HepG2 (cell line): ENCODE measurements around the gene PLCB2. TPM values are rescaled to one million over a fixed set of nuclear protein-coding genes. Genes with fewer than 3 reads are reported as not detected.
A peak's percentile ranks its signal among the peaks of the same experiment; 100 is the strongest.

Experiments used
- CEBPG ChIP-seq: IDR thresholded peaks from 2 replicates; pipeline ENCODE4 v1.6.1; 2016
- ESRRA ChIP-seq: sonication (generic); formaldehyde crosslinking; IDR thresholded peaks from 2 replicates; pipeline ENCODE4 v1.5.1; 2020; ENCODE audit warnings: mild to moderate bottlenecking, low read depth, missing genetic modification reagents
- ETV6 ChIP-seq: sonication (generic); formaldehyde crosslinking; conservative IDR thresholded peaks from 2 replicates; pipeline ENCODE4 v1.4.0; 2020; ENCODE audit warnings: missing genetic modification reagents
- FOXC1 ChIP-seq: sonication (generic); formaldehyde crosslinking; IDR thresholded peaks from 2 replicates; pipeline ENCODE4 v1.8.0; 2022; ENCODE audit warnings: mild to moderate bottlenecking, missing genetic modification reagents, borderline replicate concordance
- GABPA ChIP-seq, 2 experiments: IDR thresholded peaks; 2 replicates each; pipeline ENCODE4 v1.6.1; 2011 to 2016; ENCODE audit warnings: low read depth in 2 of 2, low read length in 1 of 2, missing biosample characterization in 1 of 2, missing genetic modification characterization in 1 of 2
- HNRNPLL ChIP-seq: fragments of 200-400 bp; formaldehyde crosslinking; IDR thresholded peaks from 2 replicates; pipeline ENCODE4 v1.6.1; 2017; ENCODE audit warnings: mild to moderate bottlenecking, low read depth, low read length; ENCODE audit not compliant: poor library complexity, severe bottlenecking
- KDM1A ChIP-seq: IDR thresholded peaks from 2 replicates; pipeline ENCODE4 v1.6.1; 2016; ENCODE audit warnings: missing compliant biosample characterization
- KDM2A ChIP-seq: sonication (generic); formaldehyde crosslinking; IDR thresholded peaks from 2 replicates; pipeline ENCODE4 v1.4.0; 2020; ENCODE audit warnings: low read depth, missing genetic modification reagents, borderline replicate concordance
- KLF9 ChIP-seq: IDR thresholded peaks from 2 replicates; pipeline ENCODE4 v1.6.1; 2016; ENCODE audit warnings: low read depth
- MLLT10 ChIP-seq: sonication (generic); formaldehyde crosslinking; IDR thresholded peaks from 2 replicates; pipeline ENCODE4 v1.4.0; 2020; ENCODE audit warnings: missing genetic modification reagents
- MTF2 ChIP-seq: sonication (generic); formaldehyde crosslinking; IDR thresholded peaks from 2 replicates; pipeline ENCODE4 v1.5.0; 2020; ENCODE audit warnings: missing genetic modification reagents, borderline replicate concordance
- NRL ChIP-seq: sonication (generic); formaldehyde crosslinking; IDR thresholded peaks from 2 replicates; pipeline ENCODE4 v1.5.0; 2020; ENCODE audit warnings: missing genetic modification reagents, mild to moderate bottlenecking, moderate library complexity, borderline replicate concordance
- RFXAP ChIP-seq: sonication (generic); formaldehyde crosslinking; IDR thresholded peaks from 2 replicates; pipeline ENCODE4 v1.4.0; 2020; ENCODE audit warnings: missing genetic modification reagents, borderline replicate concordance
- TBX2 ChIP-seq: sonication (generic); formaldehyde crosslinking; IDR thresholded peaks from 2 replicates; pipeline ENCODE4 v1.5.0; 2020; ENCODE audit warnings: missing genetic modification reagents, mild to moderate bottlenecking, borderline replicate concordance
- U2AF1 ChIP-seq: fragments of 200-400 bp; formaldehyde crosslinking; optimal IDR thresholded peaks from 2 replicates; pipeline ENCODE3; 2017; ENCODE audit warnings: mild to moderate bottlenecking, low read depth, low read length
- U2AF2 ChIP-seq: fragments of 200-400 bp; formaldehyde crosslinking; IDR thresholded peaks from 2 replicates; pipeline ENCODE4 v1.6.1; 2017; ENCODE audit warnings: low read depth, mild to moderate bottlenecking, low read length
- XRCC5 ChIP-seq: fragments of 200-400 bp; formaldehyde crosslinking; optimal IDR thresholded peaks from 2 replicates; pipeline ENCODE3; 2017; ENCODE audit warnings: mild to moderate bottlenecking, low read length
- ZBTB7B ChIP-seq: sonication (generic); formaldehyde crosslinking; IDR thresholded peaks from 2 replicates; pipeline ENCODE4 v1.4.0; 2020; ENCODE audit warnings: missing genetic modification reagents
- ZEB1 ChIP-seq: IDR thresholded peaks from 2 replicates; pipeline ENCODE4 v1.6.1; 2012; ENCODE audit warnings: mild to moderate bottlenecking, low read depth, inconsistent platforms; ENCODE audit not compliant: insufficient replicate concordance
- ZFX ChIP-seq: sonication (generic); formaldehyde crosslinking; IDR thresholded peaks from 2 replicates; pipeline ENCODE4 v1.4.0; 2020; ENCODE audit warnings: mild to moderate bottlenecking, low read depth, missing genetic modification reagents, moderate library complexity
- ZFY ChIP-seq: sonication (generic); formaldehyde crosslinking; IDR thresholded peaks from 2 replicates; pipeline ENCODE4 v1.4.0; 2020; ENCODE audit warnings: missing genetic modification reagents
- ZNF205 ChIP-seq: IDR thresholded peaks from 2 replicates; pipeline ENCODE4 v1.6.1; 2018; ENCODE audit warnings: missing biosample characterization, missing genetic modification reagents
- ZNF678 ChIP-seq: sonication (generic); formaldehyde crosslinking; IDR thresholded peaks from 2 replicates; pipeline ENCODE4 v1.4.0; 2020; ENCODE audit warnings: mild to moderate bottlenecking, missing genetic modification reagents
- polyA plus RNA-seq, 8 experiments: library from polyadenylated mRNA; depleted of rRNA in 3 of 8; stranded (reverse) in 7 of 8; unstranded in 1 of 8; fragments of >200 nt; fragmentation: Illumina TruSeq in 4 of 8; extraction: Trizol in 4 of 8; gene quantifications; 2 replicates each; pipeline versions ENCODE4 v1.2.1 to v1.2.3, GENCODE V29; 2011 to 2016; ENCODE audit warnings: low read depth in 4 of 8, missing spikeins in 1 of 8, mixed read lengths in 1 of 8; ENCODE audit not compliant: insufficient read depth in 1 of 8
- total RNA-seq, 5 experiments: library from RNA; depleted of rRNA; stranded (reverse); fragments of >200 nt; fragmentation: Illumina TruSeq; extraction: Trizol; gene quantifications; 2 replicates each; pipeline ENCODE4 v1.2.3, GENCODE V29; 2016; ENCODE audit warnings: low read depth in 1 of 5
- TF ChIP-seq, protein P1 (sequence below): sonication (generic); formaldehyde crosslinking; IDR thresholded peaks from 2 replicates; pipeline ENCODE4 v1.4.0; 2020; ENCODE audit warnings: missing genetic modification reagents; ENCODE audit errors: not compliant biosample characterization
- TF ChIP-seq, protein P2 (sequence below): sonication (generic); formaldehyde crosslinking; IDR thresholded peaks from 2 replicates; pipeline ENCODE4 v1.8.0; 2022; ENCODE audit warnings: missing genetic modification reagents, mild to moderate bottlenecking, borderline replicate concordance
- TF ChIP-seq, protein P3 (sequence below): IDR thresholded peaks from 2 replicates; pipeline ENCODE4 v1.6.1; 2016; ENCODE audit warnings: mild to moderate bottlenecking

The PLCB2 gene
- total and polyA plus RNA-seq, 2 of the 13 experiments (the other 11 are each of a cell fraction or from before 2014, with no cell fraction given) = 0.11 TPM; not detected in 1

DNA sequence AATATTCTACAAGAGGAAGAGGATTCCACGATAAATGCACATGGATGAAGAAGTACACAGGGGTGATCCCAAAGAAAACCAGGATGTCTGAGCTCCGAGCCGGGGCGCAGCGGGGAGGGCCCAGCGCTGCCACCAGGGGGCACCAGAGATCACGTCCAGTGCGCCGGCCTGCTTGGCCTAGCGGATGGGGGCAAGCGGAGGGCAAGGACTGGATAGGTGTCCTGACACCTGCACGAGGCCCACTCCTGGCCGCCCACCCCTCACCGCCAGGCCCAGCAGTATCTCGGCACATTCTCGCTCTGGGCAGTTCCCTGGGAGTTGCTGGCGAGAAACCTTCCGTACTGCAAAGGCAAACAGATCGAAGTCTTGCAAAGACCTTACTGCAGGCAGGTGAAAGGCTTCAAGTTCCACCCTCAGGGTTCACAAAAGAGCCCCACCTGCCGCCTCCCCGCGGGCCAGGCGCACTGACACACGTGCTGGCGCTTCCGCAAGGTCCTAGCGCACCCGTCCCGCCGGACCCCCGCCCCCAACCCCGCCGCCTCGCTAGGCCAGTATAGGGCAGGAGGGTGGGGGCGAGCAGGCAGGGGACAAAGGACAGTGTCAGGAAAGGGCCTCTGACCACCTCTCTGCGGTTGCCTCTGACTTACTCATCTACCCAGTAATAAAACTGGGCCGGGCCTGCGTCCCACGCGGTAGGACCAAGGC is 28.1 kb downstream of the PLCB2 start (continued):
- TF ChIP-seq FOXC1 (CRISPR knock-in tag) (peak; percentile 53; the same call in 1 of the 2 replicates), ESRRA (CRISPR knock-in tag) (no peak), HNRNPLL (peak; percentile 23), KLF9 (no peak), ZFY (CRISPR knock-in tag) (peak; percentile 60), ZNF205 (CRISPR knock-in tag) (0 out of 2 replicates have a peak, but pooled peaks have one; percentile 17), XRCC5 (peak; percentile 58), U2AF1 (no peak), ZBTB7B (no peak), NRL (CRISPR knock-in tag) (no peak), CEBPG (CRISPR knock-in tag) (no peak), ZFX (peak; percentile 87), RFXAP (peak; percentile 28; the same call in 1 of the 2 replicates), MLLT10 (CRISPR knock-in tag) (no peak), KDM1A (CRISPR knock-in tag) (no peak), MTF2 (no peak; the same call in 1 of the 2 replicates), KDM2A (CRISPR knock-in tag) (peak; percentile 84), U2AF2 (no peak), ETV6 (CRISPR knock-in tag) (no peak), TBX2 (CRISPR knock-in tag) (0 out of 2 replicates have a peak, but pooled peaks have one; percentile 15), ZNF678 (no peak), GABPA (IDR thresholded peaks at IDR 0.05; ENCODE audit: low read depth, low read length) (no peak), GABPA (CRISPR knock-in tag; IDR thresholded peaks at IDR 0.05; ENCODE audit: low read depth) (no peak), ZEB1 (peak; percentile 63)
- TF ChIP-seq, protein P1, sequence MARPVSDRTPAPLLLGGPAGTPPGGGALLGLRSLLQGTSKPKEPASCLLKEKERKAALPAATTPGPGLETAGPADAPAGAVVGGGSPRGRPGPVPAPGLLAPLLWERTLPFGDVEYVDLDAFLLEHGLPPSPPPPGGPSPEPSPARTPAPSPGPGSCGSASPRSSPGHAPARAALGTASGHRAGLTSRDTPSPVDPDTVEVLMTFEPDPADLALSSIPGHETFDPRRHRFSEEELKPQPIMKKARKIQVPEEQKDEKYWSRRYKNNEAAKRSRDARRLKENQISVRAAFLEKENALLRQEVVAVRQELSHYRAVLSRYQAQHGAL (CRISPR knock-in tag) = no peak
- TF ChIP-seq, protein P2, sequence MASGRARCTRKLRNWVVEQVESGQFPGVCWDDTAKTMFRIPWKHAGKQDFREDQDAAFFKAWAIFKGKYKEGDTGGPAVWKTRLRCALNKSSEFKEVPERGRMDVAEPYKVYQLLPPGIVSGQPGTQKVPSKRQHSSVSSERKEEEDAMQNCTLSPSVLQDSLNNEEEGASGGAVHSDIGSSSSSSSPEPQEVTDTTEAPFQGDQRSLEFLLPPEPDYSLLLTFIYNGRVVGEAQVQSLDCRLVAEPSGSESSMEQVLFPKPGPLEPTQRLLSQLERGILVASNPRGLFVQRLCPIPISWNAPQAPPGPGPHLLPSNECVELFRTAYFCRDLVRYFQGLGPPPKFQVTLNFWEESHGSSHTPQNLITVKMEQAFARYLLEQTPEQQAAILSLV (CRISPR knock-in tag) = 0 out of 2 replicates have a peak, but pooled peaks have one; percentile 31
- TF ChIP-seq, protein P3, sequence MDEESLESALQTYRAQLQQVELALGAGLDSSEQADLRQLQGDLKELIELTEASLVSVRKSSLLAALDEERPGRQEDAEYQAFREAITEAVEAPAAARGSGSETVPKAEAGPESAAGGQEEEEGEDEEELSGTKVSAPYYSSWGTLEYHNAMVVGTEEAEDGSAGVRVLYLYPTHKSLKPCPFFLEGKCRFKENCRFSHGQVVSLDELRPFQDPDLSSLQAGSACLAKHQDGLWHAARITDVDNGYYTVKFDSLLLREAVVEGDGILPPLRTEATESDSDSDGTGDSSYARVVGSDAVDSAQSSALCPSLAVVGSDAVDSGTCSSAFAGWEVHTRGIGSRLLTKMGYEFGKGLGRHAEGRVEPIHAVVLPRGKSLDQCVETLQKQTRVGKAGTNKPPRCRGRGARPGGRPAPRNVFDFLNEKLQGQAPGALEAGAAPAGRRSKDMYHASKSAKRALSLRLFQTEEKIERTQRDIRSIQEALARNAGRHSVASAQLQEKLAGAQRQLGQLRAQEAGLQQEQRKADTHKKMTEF = peak; percentile 61; the same call in 1 of the 2 replicates
